Right atrium auricular region (tissue), 2 donors: ENCODE results near the gene APP. TPM values are rescaled to one million over a fixed set of nuclear protein-coding genes. Genes with fewer than 3 reads are reported as not detected.
A peak's percentile ranks its signal among the peaks of the same experiment; 100 is the strongest.

ENCODE experiments used
- DNase-seq: peaks from one replicate; pipeline ENCODE4 v3.0.0-alpha.2; 2019; ENCODE audit warnings: low spot score
- H3K27ac ChIP-seq, 2 donors: fragments of 200-600 bp; sonication (generic); 1 replicate in 1 of 2; 2 replicates in 1 of 2; pipeline ENCODE4 v1.5.1; 2016 to 2019
- H3K27me3 ChIP-seq, 2 donors: fragments of 200-600 bp; sonication (generic); one replicate each; pipeline versions ENCODE4 v1.5.1 to v1.6.0; 2017 to 2019
- H3K36me3 ChIP-seq: fragments of 200-600 bp; sonication (generic); one replicate; pipeline ENCODE4 v1.5.1; 2016
- H3K4me1 ChIP-seq, 2 donors: fragments of 200-600 bp; sonication (generic); one replicate each; pipeline versions ENCODE4 v1.5.1 to v1.6.0; 2017 to 2019
- H3K4me3 ChIP-seq, 2 donors: fragments of 200-600 bp; sonication (generic); 1 replicate in 1 of 2; 2 replicates in 1 of 2; pipeline ENCODE4 v1.5.1; 2017 to 2019; ENCODE audit warnings: mild to moderate bottlenecking in 1 of 2, moderate library complexity in 1 of 2
- H3K9me3 ChIP-seq, 2 donors: fragments of 200-600 bp; sonication (generic); one replicate each; pipeline ENCODE4 v1.5.1; 2019
- CTCF ChIP-seq, 2 donors: fragments of 200-600 bp; sonication (generic); IDR thresholded peaks; one replicate each; pipeline ENCODE4 v1.5.1; 2019; ENCODE audit warnings: antibody characterized with exemption in 2 of 2
- total RNA-seq, 2 donors: library from RNA; depleted of rRNA; stranded (reverse); fragments of >200 nt; gene quantifications; one replicate each; pipeline ENCODE4 v1.1.0, GENCODE V29; 2016

Gene APP
- total RNA-seq, 2 donors from 2014 or later: 326 to 389 TPM

DNA sequence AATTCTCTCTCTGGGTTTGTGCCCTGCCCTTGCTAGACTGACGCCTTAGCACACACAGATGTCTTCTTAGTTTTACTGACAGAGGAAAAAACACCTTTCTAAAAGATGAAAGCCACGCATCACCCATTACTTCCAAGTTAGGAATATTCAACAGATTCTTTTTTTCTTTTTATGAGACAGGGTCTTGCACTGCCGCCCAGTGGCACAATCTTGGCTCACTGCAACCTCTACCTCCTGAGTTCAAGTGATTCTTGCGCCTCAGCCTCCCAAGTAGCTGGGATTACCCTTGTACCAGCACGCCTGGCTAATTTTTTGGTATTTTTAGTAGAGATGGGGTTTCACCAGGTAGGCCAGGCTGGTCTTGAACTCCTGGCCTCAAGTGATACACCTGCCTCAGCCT is 169.2 kb downstream of the APP start:
- Histone ChIP-seq H3K9me3 (no peaks in the 10 kb centered on the region), H3K36me3 (no peaks in the 10 kb centered on the region), H3K27ac (no peak overlapping the region), H3K4me3 (no peak overlapping the region), H3K27me3 (no peaks in the 10 kb centered on the region), H3K4me1 (peaks cover 0 to 4% of the 10 kb centered on the region in 2 donors)
- TF ChIP-seq CTCF (IDR thresholded peaks at IDR 0.05): peak in 1 of 2 donors; percentile 10
- DNase-seq: no peak

DNA sequence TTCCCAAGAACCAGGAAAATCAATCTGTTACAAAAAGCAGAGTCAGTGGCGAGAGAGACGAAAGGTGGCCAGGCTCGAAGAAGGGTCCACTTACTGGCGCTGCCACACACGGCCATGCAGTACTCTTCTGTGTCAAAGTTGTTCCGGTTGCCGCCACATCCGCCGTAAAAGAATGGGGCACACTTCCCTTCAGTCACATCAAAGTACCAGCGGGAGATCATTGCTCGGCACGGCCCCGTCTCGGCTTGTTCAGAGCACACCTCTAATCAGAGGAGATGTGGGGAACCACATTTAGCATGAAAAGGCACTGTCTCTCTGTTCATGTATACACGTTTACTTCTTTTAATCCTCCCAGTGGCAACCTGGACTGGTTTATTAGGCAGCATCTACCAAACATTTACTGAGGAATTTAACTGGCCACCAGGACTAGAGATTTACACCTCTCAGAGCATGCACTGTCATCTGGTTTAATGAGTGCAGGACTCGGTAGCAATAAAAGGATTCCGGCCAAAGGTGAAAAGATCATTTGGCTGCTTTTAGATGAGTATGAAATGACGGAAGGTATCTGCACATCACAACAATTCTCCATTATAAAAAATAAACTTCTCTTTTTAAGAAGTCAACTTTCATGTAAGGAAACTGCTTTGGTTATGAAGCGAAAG is 170.5 kb downstream of the APP start:
- no peaks in the 10 kb centered on the region for H3K27me3 ChIP-seq
- no peak overlapping the region for H3K4me3 ChIP-seq
- H3K9me3 ChIP-seq: no peaks in the 10 kb centered on the region
- no peaks in the 10 kb centered on the region for H3K36me3 ChIP-seq
- H3K4me1 ChIP-seq: peaks cover 0 to 4% of the 10 kb centered on the region in 2 donors
- no peak for TF ChIP-seq CTCF (IDR thresholded peaks at IDR 0.05)
- no peak overlapping the region for H3K27ac ChIP-seq
- DNase-seq: no peak

DNA sequence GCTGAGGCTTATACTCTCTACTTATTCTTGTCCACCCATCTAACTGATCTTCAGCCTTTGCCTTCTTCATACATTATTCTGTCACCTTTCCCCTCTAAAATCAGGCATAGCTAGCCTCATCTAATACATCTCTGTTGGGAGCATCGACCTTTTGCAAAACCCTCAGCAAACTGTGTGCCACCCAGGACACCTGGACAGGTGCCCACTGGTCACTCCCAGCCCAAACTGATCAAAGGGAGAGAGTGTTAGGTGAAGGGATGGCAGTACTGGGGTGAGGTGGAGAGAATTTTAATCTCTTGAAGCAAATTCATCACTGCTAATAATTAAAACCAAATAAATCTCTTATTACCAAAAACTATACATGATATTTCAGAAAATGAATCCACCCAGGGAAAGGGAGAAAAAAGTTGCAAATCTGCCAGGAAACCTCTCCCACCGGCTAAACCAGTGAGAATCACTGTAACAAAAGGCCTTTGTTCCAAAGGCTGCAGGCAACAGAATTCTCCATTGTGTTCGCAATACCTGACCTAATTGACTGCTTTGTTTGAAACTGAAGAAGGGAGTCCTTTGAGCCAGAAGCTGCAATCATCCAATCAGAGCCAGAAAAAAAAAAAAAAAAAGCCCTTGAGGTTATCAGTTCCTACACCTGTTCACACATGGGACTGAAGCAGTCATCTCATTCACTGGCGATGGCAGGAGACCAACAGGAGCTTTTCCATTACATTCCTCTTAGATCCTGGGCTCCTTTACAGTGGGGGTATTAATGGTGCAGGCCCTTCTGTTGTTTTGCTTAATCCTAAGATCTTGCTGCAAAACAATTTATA is 172.6 kb downstream of the APP start:
- Histone ChIP-seq H3K27me3 (no peaks in the 10 kb centered on the region), H3K27ac (no peak overlapping the region), H3K9me3 (no peaks in the 10 kb centered on the region), H3K4me1 (peaks cover 0 to 15% of the 10 kb centered on the region in 2 donors), H3K4me3 (no peak overlapping the region), H3K36me3 (no peaks in the 10 kb centered on the region)
- no peak for TF ChIP-seq CTCF (IDR thresholded peaks at IDR 0.05)
- DNase-seq: no peak

DNA sequence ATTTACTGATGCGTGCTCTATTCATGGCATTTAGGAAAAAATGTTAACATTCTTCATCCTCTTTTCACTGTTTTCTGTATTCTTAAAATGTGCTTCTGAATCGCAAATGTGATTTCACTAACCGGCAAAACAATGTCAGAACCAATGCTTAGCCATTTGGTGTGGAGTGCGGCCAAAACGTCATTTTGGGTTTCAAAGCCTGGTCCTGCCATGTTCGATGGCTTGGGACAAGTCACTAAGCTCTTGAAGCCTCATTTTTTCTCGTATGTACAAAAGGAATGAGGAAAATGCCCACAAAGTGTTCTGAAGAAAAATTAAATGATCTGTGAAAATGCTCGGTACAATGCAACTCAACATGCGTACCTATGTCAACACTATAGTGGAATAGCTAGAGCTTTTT is 175.3 kb downstream of the APP start:
- Histone ChIP-seq H3K27me3 (no peaks in the 10 kb centered on the region), H3K4me1 (peaks cover 0 to 15% of the 10 kb centered on the region in 2 donors), H3K9me3 (no peaks in the 10 kb centered on the region), H3K27ac (no peak overlapping the region), H3K4me3 (no peak overlapping the region), H3K36me3 (no peaks in the 10 kb centered on the region)
- no peak for TF ChIP-seq CTCF (IDR thresholded peaks at IDR 0.05)
- no peak for DNase-seq

DNA sequence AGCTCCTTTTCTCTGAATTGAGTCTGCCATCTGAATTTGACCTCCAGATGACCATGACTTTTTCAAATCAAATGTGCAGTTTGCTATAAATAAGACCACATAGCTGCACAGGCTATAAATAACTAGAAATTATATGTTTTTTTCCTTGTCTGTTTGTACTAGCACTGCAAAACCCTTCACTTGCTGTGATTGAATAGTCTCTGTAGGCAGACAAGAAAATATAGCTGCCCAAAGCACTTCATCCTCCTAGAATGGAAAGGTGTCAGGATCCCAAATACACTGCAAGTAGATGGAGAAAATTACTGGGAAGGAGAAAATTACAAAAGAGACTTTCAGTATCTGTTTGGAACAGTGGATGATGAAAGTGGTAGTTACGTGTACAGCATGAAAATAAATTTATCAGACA is 175.8 kb downstream of the APP start:
- peak overlapping the region in 1 of 2 donors; percentile 42 for H3K27ac ChIP-seq
- no peak for TF ChIP-seq CTCF (IDR thresholded peaks at IDR 0.05)
- DNase-seq: no peak
- H3K36me3 ChIP-seq: no peaks in the 10 kb centered on the region
- H3K27me3 ChIP-seq: no peaks in the 10 kb centered on the region
- H3K4me1 ChIP-seq: peaks cover 0 to 15% of the 10 kb centered on the region in 2 donors
- H3K9me3 ChIP-seq: no peaks in the 10 kb centered on the region
- H3K4me3 ChIP-seq: no peak overlapping the region
